Smooth muscle cell (in vitro differentiated cells): ENCODE data around the gene ACD. TPM values are rescaled to one million over a fixed set of nuclear protein-coding genes. Genes with fewer than 3 reads are reported as not detected.

Experiments
- DNase-seq: peaks from one replicate; lab custom pipeline; 2025; ENCODE audit not compliant: unreplicated experiment; lab: John Stamatoyannopoulos, UW
- H2AFZ ChIP-seq: fragments of 200-600 bp; sonication (generic); 2 replicates; pipeline ENCODE4 v1.6.0; 2016; ENCODE audit warnings: antibody characterized with exemption, low read depth, mild to moderate bottlenecking
- H3F3A ChIP-seq: fragments of 200-600 bp; sonication (generic); 2 replicates; pipeline ENCODE4 v1.6.0; 2017; ENCODE audit warnings: antibody characterized with exemption, low read depth
- H3K27ac ChIP-seq: fragments of 200-600 bp; sonication (generic); 2 replicates; pipeline ENCODE4 v1.5.1; 2016; ENCODE audit warnings: low read depth, mild to moderate bottlenecking
- H3K27me3 ChIP-seq: fragments of 200-600 bp; sonication (generic); 2 replicates; pipeline ENCODE4 v1.6.1; 2016; ENCODE audit warnings: low read depth, mild to moderate bottlenecking
- H3K36me3 ChIP-seq: fragments of 200-600 bp; sonication (generic); 2 replicates; pipeline ENCODE4 v1.5.1; 2016; ENCODE audit warnings: low read depth
- H3K4me1 ChIP-seq: fragments of 200-600 bp; sonication (generic); 2 replicates; pipeline ENCODE4 v1.5.1; 2016; ENCODE audit warnings: low read depth
- H3K4me2 ChIP-seq: fragments of 200-600 bp; sonication (generic); 2 replicates; pipeline ENCODE4 v1.6.0; 2016; ENCODE audit warnings: mild to moderate bottlenecking
- H3K4me3 ChIP-seq: fragments of 200-600 bp; sonication (generic); 2 replicates; pipeline ENCODE4 v1.5.1; 2016; ENCODE audit warnings: mild to moderate bottlenecking
- H3K79me2 ChIP-seq: fragments of 200-600 bp; sonication (generic); 2 replicates; pipeline ENCODE4 v1.6.0; 2016; ENCODE audit warnings: low read depth, mild to moderate bottlenecking
- H3K9ac ChIP-seq: fragments of 200-600 bp; sonication (generic); 2 replicates; pipeline ENCODE4 v1.6.0; 2016; ENCODE audit warnings: low read depth
- H3K9me3 ChIP-seq: fragments of 200-600 bp; sonication (generic); replicated peaks from 2 replicates; pipeline ENCODE4 v1.5.1; 2016; ENCODE audit warnings: low read depth
- H4K20me1 ChIP-seq: fragments of 200-600 bp; sonication (generic); 2 replicates; pipeline ENCODE4 v1.6.0; 2016; ENCODE audit warnings: low read depth
- CTCF ChIP-seq: fragments of 200-600 bp; sonication (generic); IDR thresholded peaks from 2 replicates; pipeline ENCODE4 v1.5.1; 2017; ENCODE audit warnings: borderline replicate concordance, mild to moderate bottlenecking, antibody characterized with exemption; ENCODE audit not compliant: insufficient read depth, poor library complexity, severe bottlenecking
- WGBS: methylation state at CpG from one replicate; pipeline ENCODE4 v1.1.7; 2016; ENCODE audit warnings: low lambda C conversion rate; 5-methylcytosine and 5-hydroxymethylcytosine counted together
- polyA plus RNA-seq: library from polyadenylated mRNA; unstranded; fragments of >200 nt; fragmentation: Nextera tagmentation; extraction: Ambion mirVana; gene quantifications from 2 replicates; pipeline ENCODE4 v1.2.1, GENCODE V29; 2016
- total RNA-seq: library from RNA; depleted of rRNA; stranded (reverse); fragments of >200 nt; gene quantifications from 2 replicates; pipeline ENCODE4 v1.2.3, GENCODE V29; 2014

ACD gene
- total and polyA plus RNA-seq, 2 experiments from 2014 or later, result 21.9 to 31.7 TPM

GRCh38 chr16:67645397-67646121, 14.5 kb downstream of the ACD start:
- H3K27ac ChIP-seq, result no peak overlapping the region
- DNase-seq, result no peak
- H3K79me2 ChIP-seq, result no peaks in the 10 kb centered on the region
- no peaks in the 10 kb centered on the region for H3K36me3 ChIP-seq
- H2AFZ ChIP-seq, result no peak overlapping the region
- H3F3A ChIP-seq, result no peaks in the 10 kb centered on the region
- no peaks in the 10 kb centered on the region for H4K20me1 ChIP-seq
- H3K4me1 ChIP-seq, result no peaks in the 10 kb centered on the region
- H3K4me3 ChIP-seq, result peak overlapping the region; percentile 41
- WGBS, result 89% methylated on average over 12 of the region's 15 CpGs
- no peak overlapping the region for H3K4me2 ChIP-seq
- no peak for TF ChIP-seq CTCF
- peaks cover 44% of the 10 kb centered on the region for H3K27me3 ChIP-seq
- H3K9me3 ChIP-seq, result no peaks in the 10 kb centered on the region
- H3K9ac ChIP-seq, result no peak overlapping the region

GRCh38 chr16:67644038-67644437, 16.0 kb downstream of the ACD start:
- Histone ChIP-seq H4K20me1 (no peaks in the 10 kb centered on the region), H2AFZ (no peak overlapping the region), H3K4me2 (no peak overlapping the region), H3K27me3 (peaks cover 38% of the 10 kb centered on the region), H3K79me2 (no peaks in the 10 kb centered on the region), H3K4me3 (no peak overlapping the region), H3K9me3 (no peaks in the 10 kb centered on the region), H3K9ac (no peak overlapping the region), H3F3A (no peaks in the 10 kb centered on the region), H3K36me3 (peaks cover under 1% of the 10 kb centered on the region), H3K4me1 (no peaks in the 10 kb centered on the region), H3K27ac (no peak overlapping the region)
- no peak for DNase-seq
- TF ChIP-seq CTCF, result no peak
- 93% methylated on average over 9 of the region's 9 CpGs for WGBS

- DNase-seq, result no peak
- no peaks in the 10 kb centered on the region for H3F3A ChIP-seq
- H3K9me3 ChIP-seq, result no peaks in the 10 kb centered on the region
- peaks cover 28% of the 10 kb centered on the region for H3K27me3 ChIP-seq
- no peak overlapping the region for H3K9ac ChIP-seq
- H3K27ac ChIP-seq, result no peak overlapping the region
- no peaks in the 10 kb centered on the region for H3K79me2 ChIP-seq
- H2AFZ ChIP-seq, result no peak overlapping the region
- H3K4me1 ChIP-seq, result no peaks in the 10 kb centered on the region
- no peak overlapping the region for H3K4me2 ChIP-seq
- H4K20me1 ChIP-seq, result no peaks in the 10 kb centered on the region
- no peak for TF ChIP-seq CTCF
- H3K36me3 ChIP-seq, result peaks cover 10% of the 10 kb centered on the region
- 81% methylated on average over 10 of the region's 10 CpGs for WGBS
- no peak overlapping the region for H3K4me3 ChIP-seq
Measured at GRCh38 chr16:67641779-67642708, 18.0 kb downstream of the ACD start.
